Psoas muscle (tissue), 8 donors: ENCODE measurements around the gene SPHKAP. TPM values are rescaled to one million over a fixed set of nuclear protein-coding genes. Genes with fewer than 3 reads are reported as not detected.
"Not testable (repeated sequence)": the region's sequence is repeated elsewhere in the genome, so short reads cannot be mapped to it uniquely, and the experiment has no call there.

Experiments used
- ATAC-seq, 4 donors: fragments of 200-7000 bp; cut with Tn5 transposase; one replicate each; pipeline ENCODE4 v1.9.1; 2020; ENCODE audit warnings: moderate library complexity in 3 of 4, mild to moderate bottlenecking in 2 of 4
- DNase-seq, 2 donors: peaks; one replicate each; pipeline ENCODE4 v3.0.0-alpha.2; 2020
- H3K27ac ChIP-seq: fragments of 200-600 bp; one replicate; pipeline ENCODE4 v1.8.0; 2022
- H3K27me3 ChIP-seq, 3 donors: fragments of 200-600 bp in 1 of 3; one replicate each; pipeline versions ENCODE4 v1.6.1 to v1.8.0; 2013 to 2022; ENCODE audit warnings: low read length in 2 of 3, mild to moderate bottlenecking in 2 of 3, moderate library complexity in 1 of 3; ENCODE audit not compliant: insufficient read depth in 3 of 3
- H3K36me3 ChIP-seq, 2 donors: fragments of 200-600 bp in 1 of 2; one replicate each; pipeline versions ENCODE4 v1.6.1 to v1.8.0; 2013 to 2022; ENCODE audit warnings: low read depth in 1 of 2, mild to moderate bottlenecking in 1 of 2, moderate library complexity in 1 of 2; ENCODE audit not compliant: insufficient read depth in 1 of 2
- H3K4me1 ChIP-seq: fragments of 200-600 bp; one replicate; pipeline ENCODE4 v1.8.0; 2022
- H3K4me3 ChIP-seq: fragments of 200-600 bp; one replicate; pipeline ENCODE4 v1.8.0; 2022; ENCODE audit warnings: mild to moderate bottlenecking
- H3K9me3 ChIP-seq: fragments of 200-600 bp; one replicate; pipeline ENCODE4 v1.8.0; 2022
- CTCF ChIP-seq: fragments of 200-600 bp; IDR thresholded peaks from one replicate; pipeline ENCODE4 v1.8.0; 2022; ENCODE audit warnings: antibody characterized with exemption
- WGBS, 3 donors: extraction: QIAGEN DNeasy Blood & Tissue Kit; methylation state at CpG; one replicate each; pipeline versions ENCODE4 v1.1.6 to v1.1.7; 2013; 5-methylcytosine and 5-hydroxymethylcytosine counted together
- intact Hi-C, 2 donors: fragments of 100-400 bp; cut with DNase I; formaldehyde crosslinking; loops; one replicate each; pipeline versions ENCODE4 v1.11.0 to v1.14.2; 2022
- polyA plus RNA-seq, 3 donors: library from polyadenylated mRNA; stranded (reverse); fragments of 200-250 nt; gene quantifications; one replicate each; pipeline ENCODE4 v1.2.3, GENCODE V29; 2013
- total RNA-seq, 4 donors: library from RNA; stranded (reverse); fragmentation: NEBNext Ultra II Directional in 2 of 4; extraction: Animal tissue kit (Norgen Biotek cat#: 25700) in 2 of 4; gene quantifications; one replicate each; pipeline versions ENCODE4 v1.2.1 to v1.2.4, GENCODE V29; 2021 to 2023
- donor health status: healthy with polysubstance abuse.
- donor health status: DM: no; HTN: no; CAD: no; lungs with moderate emphysema.
- donor health status: Bipolar disorder and iron deficiency.
- donor health status: healthy.
- donor health status: DM: yes; HTN: yes; CAD: no.
- donor health status: DM: no; HTN: no; CAD: no.
- donor health status: DM: no; HTN: no; CAD: no.
- donor health status: DM: yes; HTN: yes; CAD: no.

SPHKAP gene
- total and polyA plus RNA-seq, 7 donors: 0.07 to 0.15 TPM; not detected in 5

DNA sequence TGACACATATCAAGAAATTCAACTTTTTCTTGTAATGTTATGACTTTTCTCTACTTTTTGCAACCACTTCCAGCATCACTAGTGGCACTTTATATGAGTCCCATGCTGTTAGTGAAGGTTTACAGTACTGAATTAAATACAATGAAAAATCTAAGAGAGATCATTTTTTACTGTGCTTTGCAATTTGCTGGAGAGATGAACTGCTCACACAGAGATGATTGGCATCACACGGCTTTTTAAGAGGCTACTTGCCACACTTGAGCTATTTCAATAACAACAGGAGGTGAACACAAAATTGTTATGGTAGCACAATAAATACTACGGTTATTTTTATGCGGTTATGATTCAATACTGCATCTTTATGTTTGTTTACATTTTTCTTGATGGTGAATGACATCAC is 221.2 kb downstream of the SPHKAP start:
- no peak for TF ChIP-seq CTCF
- H3K27ac ChIP-seq: no peak overlapping the region
- no peaks in the 10 kb centered on the region for H3K4me1 ChIP-seq
- no peak overlapping the region for H3K4me3 ChIP-seq
- H3K27me3 ChIP-seq: no peaks in the 10 kb centered on the region
- intact Hi-C loops: no loop called here
- peaks cover 3% of the 10 kb centered on the region for H3K9me3 ChIP-seq
- H3K36me3 ChIP-seq: no peaks in the 10 kb centered on the region
- WGBS, 3 donors: 85 to 87% (median 86%) methylated on average over 3 of the region's 3 CpGs
- DNase-seq (no peak), ATAC-seq (no peak)

DNA sequence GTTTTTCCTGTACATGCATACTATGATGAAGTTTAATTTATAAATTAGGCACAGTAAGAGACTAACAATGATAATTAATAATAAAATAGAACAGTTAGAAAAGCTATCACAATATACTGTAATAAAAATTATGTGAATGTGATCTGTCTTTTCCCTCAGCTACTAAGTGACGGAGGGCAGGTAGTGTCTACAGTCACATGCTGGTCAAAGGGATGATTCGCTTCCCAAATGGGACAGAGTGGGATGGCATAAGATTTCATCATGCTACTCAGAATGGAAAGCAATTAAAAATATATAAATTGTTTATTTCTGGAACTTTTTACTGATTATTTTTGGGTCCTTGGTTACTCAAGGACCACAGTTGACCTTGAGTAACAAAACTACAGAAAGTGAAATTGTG is 238.5 kb downstream of the SPHKAP start:
- intact Hi-C loops: no loop called here
- no peak for ATAC-seq
- TF ChIP-seq CTCF: no peak

GRCh38 chr2:227942021-227942420 is 239.5 kb downstream of the SPHKAP start:
- no peaks in the 10 kb centered on the region for H3K9me3 ChIP-seq
- no peak overlapping the region for H3K4me3 ChIP-seq
- 67 to 87% (median 76%) methylated on average over 2 of the region's 2 CpGs for WGBS, 3 donors
- no peaks in the 10 kb centered on the region for H3K4me1 ChIP-seq
- no peaks in the 10 kb centered on the region for H3K36me3 ChIP-seq
- intact Hi-C loops: no loop called here
- no peak overlapping the region for H3K27ac ChIP-seq
- no peaks in the 10 kb centered on the region for H3K27me3 ChIP-seq
- DNase-seq: no peak
- no peak for TF ChIP-seq CTCF
- ATAC-seq: no peak

More for the DNA sequence above, 238.5 kb downstream of the SPHKAP start:
- 66 to 89% (median 70%) methylated on average over 2 of the region's 2 CpGs for WGBS, 3 donors
- Histone ChIP-seq H3K27ac (no peak overlapping the region), H3K36me3 (no peaks in the 10 kb centered on the region), H3K4me1 (no peaks in the 10 kb centered on the region), H3K27me3 (no peaks in the 10 kb centered on the region), H3K9me3 (no peaks in the 10 kb centered on the region), H3K4me3 (no peak overlapping the region)
- DNase-seq: no peak

DNA sequence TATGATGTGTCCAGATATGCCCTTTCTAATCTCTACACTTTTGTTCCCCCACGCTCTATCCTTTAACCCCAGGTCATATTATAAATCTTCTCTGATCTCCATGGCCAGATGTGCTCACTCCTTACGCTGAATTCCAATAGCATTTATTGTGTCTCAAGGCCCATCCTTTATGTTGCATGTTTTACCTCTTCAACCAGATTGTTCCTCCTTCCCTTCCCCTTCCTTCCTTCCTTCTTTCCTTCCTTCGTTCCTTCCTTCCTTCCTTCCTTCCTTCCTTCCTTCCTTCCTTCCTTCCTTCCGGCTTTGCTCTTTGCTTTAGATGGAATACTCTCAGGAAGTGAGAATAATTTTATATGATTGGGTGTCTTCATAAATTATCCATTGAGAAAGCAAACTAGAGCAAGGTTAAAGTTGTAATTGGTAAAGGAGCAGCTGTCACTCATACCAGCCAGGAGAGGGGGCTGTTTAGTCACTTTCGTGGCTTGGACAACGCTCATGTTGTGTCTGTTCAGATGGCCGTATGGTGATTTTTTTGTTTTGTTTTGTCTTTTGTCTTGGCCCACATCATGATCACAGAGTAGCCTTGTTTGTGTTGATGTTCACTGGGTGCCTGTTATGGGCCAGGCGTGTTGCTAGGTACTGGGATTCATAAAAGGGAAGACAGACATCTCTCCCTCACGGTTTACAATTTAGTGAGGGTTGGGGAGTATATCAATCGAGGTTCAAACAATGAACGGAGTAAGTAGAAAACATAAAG is 242.0 kb downstream of the SPHKAP start:
- intact Hi-C loops: no loop called here
- H3K27ac ChIP-seq: no peak overlapping the region
- H3K4me1 ChIP-seq: no peaks in the 10 kb centered on the region
- H3K4me3 ChIP-seq: no peak overlapping the region
- H3K36me3 ChIP-seq: no peaks in the 10 kb centered on the region
- 51 to 58% (median 55%) methylated on average over 11 of the region's 11 CpGs for WGBS, 3 donors
- no peaks in the 10 kb centered on the region for H3K27me3 ChIP-seq
- TF ChIP-seq CTCF: no peak
- DNase-seq: no peak
- H3K9me3 ChIP-seq: no peaks in the 10 kb centered on the region
- no peak for ATAC-seq

GRCh38 chr2:227936249-227936648 is 245.2 kb downstream of the SPHKAP start:
- H3K27ac ChIP-seq, ATAC-seq, H3K4me3 ChIP-seq, H3K9me3 ChIP-seq, intact Hi-C loops, DNase-seq, H3K27me3 ChIP-seq, H3K36me3 ChIP-seq, H3K4me1 ChIP-seq: not testable (repeated sequence)
- 71 to 77% (median 73%) methylated on average over 7 of the region's 7 CpGs for WGBS, 3 donors
